ENCODE data around the gene FCHSD1.

FCHSD1 gene

GRCh38 chr5:141608046-141608445, 43.2 kb downstream of the FCHSD1 start:
- ATAC-seq: no peak
- TF ChIP-seq BACH2 (CRISPR knock-in tag; IDR thresholded peaks at IDR 0.05; ENCODE audit: borderline replicate concordance) (no peak), PPARA (CRISPR knock-in tag; IDR thresholded peaks at IDR 0.05; ENCODE audit: borderline replicate concordance) (no peak), ZC3H10 (CRISPR knock-in tag; IDR thresholded peaks at IDR 0.05) (no peak)

DNA sequence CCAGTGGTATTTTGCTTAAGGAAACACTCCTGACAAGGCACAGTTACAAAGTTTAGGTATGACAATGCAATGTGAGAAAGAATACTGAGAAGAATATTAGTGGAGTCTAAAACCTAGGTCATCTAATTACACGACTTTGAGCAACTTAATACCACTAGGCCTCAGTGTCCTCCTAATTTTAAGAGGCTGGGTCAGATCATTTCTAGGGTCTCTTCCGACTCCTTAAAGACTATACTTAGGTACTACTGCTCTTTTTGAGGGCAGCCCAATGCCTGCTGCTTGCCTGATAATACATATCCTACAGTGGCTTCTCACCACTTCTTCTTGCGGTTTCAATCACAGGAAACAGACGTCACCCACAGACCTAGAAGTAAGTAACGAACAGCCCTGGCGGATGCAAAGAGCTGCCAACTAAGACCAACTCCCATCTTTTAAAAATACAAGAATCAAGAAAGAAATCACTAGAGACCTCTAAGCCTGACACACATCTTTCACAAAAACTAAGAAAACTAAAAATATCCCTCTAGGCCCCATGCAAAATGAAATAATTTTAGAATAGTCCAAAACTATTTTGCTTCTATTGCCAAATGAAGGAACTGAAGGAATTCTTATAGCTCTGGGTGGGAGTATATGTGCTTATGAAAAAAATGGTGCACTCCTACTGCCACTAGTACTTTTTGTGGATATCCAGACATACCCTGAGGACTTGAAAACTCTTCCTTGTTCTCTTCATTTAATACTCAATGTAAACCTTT, 45.5 kb downstream of the FCHSD1 start:
- TF ChIP-seq ZNF565 (CRISPR knock-in tag; conservative IDR thresholded peaks at IDR 0.05; ENCODE audit: low read depth): no peak
- TF ChIP-seq BACH2 (CRISPR knock-in tag; IDR thresholded peaks at IDR 0.05; ENCODE audit: borderline replicate concordance): no peak
- no peak for TF ChIP-seq SNAI2 (CRISPR knock-in tag; IDR thresholded peaks at IDR 0.05)
- no peak for TF ChIP-seq TCF4 (CRISPR knock-in tag; IDR thresholded peaks at IDR 0.05; ENCODE audit: borderline replicate concordance)
- TF ChIP-seq ZNF70 (CRISPR knock-in tag; IDR thresholded peaks at IDR 0.05): no peak
- peak; percentile 12; the same call in 1 of the 3 replicates for ATAC-seq

GRCh38 chr5:141603923-141604717, 47.1 kb downstream of the FCHSD1 start:
- peak; percentile 95 for ATAC-seq
- TF ChIP-seq OSR1 (CRISPR knock-in tag; IDR thresholded peaks at IDR 0.05) (no peak), ESRRG (CRISPR knock-in tag; IDR thresholded peaks at IDR 0.05) (no peak), ZFP3 (CRISPR knock-in tag; IDR thresholded peaks at IDR 0.05) (no peak), PPARA (CRISPR knock-in tag; IDR thresholded peaks at IDR 0.05; ENCODE audit: borderline replicate concordance) (no peak), TCF4 (CRISPR knock-in tag; IDR thresholded peaks at IDR 0.05; ENCODE audit: borderline replicate concordance) (no peak), PATZ1 (CRISPR knock-in tag; IDR thresholded peaks at IDR 0.05; ENCODE audit: borderline replicate concordance) (no peak), ZC3H10 (CRISPR knock-in tag; IDR thresholded peaks at IDR 0.05) (no peak), ZNF565 (CRISPR knock-in tag; conservative IDR thresholded peaks at IDR 0.05; ENCODE audit: low read depth) (no peak), GLIS3 (CRISPR knock-in tag; IDR thresholded peaks at IDR 0.05) (no peak), CSDC2 (CRISPR knock-in tag; IDR thresholded peaks at IDR 0.05) (no peak), SNAI2 (CRISPR knock-in tag; IDR thresholded peaks at IDR 0.05) (no peak), ISL1 (CRISPR knock-in tag; IDR thresholded peaks at IDR 0.05) (no peak), BACH2 (CRISPR knock-in tag; IDR thresholded peaks at IDR 0.05; ENCODE audit: borderline replicate concordance) (no peak), ARNTL (CRISPR knock-in tag; IDR thresholded peaks at IDR 0.05; ENCODE audit: borderline replicate concordance, low read depth) (no peak)

DNA sequence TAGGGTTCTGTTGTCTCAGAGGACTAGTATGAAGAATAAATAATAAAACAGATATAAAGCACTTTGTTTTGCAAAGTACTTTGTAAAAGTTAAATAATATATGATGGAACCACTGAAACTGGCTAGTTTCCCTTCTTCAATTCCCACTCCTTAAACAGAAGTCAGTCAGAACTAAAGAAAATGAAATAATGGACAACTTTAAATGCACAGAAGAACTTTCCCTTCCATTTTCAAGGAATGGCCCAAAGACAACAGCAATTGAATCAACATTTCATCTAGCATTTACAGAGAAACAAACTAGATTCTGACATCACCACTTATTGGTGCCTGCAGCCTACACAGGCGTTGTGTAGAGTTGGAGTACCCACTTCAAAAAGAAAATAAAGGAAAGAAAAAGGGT, 48.6 kb downstream of the FCHSD1 start:
- ATAC-seq: no peak
- TF ChIP-seq OSR1 (CRISPR knock-in tag; IDR thresholded peaks at IDR 0.05) (no peak), ZNF8 (CRISPR knock-in tag; IDR thresholded peaks at IDR 0.05) (no peak), TCF4 (CRISPR knock-in tag; IDR thresholded peaks at IDR 0.05; ENCODE audit: borderline replicate concordance) (no peak), SNAI2 (CRISPR knock-in tag; IDR thresholded peaks at IDR 0.05) (no peak), PATZ1 (CRISPR knock-in tag; IDR thresholded peaks at IDR 0.05; ENCODE audit: borderline replicate concordance) (no peak), ZFP30 (CRISPR knock-in tag; IDR thresholded peaks at IDR 0.05) (no peak), RARB (CRISPR knock-in tag; IDR thresholded peaks at IDR 0.05) (no peak), ESRRG (CRISPR knock-in tag; IDR thresholded peaks at IDR 0.05) (no peak), BACH2 (CRISPR knock-in tag; IDR thresholded peaks at IDR 0.05; ENCODE audit: borderline replicate concordance) (no peak), ZNF565 (CRISPR knock-in tag; conservative IDR thresholded peaks at IDR 0.05; ENCODE audit: low read depth) (no peak), CSDC2 (CRISPR knock-in tag; IDR thresholded peaks at IDR 0.05) (no peak), ZC3H10 (CRISPR knock-in tag; IDR thresholded peaks at IDR 0.05) (no peak), ZFP3 (CRISPR knock-in tag; IDR thresholded peaks at IDR 0.05) (no peak), TOX (CRISPR knock-in tag; IDR thresholded peaks at IDR 0.05; ENCODE audit: borderline replicate concordance) (no peak), ZNF70 (CRISPR knock-in tag; IDR thresholded peaks at IDR 0.05) (no peak), GLIS3 (CRISPR knock-in tag; IDR thresholded peaks at IDR 0.05) (no peak), ISL1 (CRISPR knock-in tag; IDR thresholded peaks at IDR 0.05) (no peak)
- TF ChIP-seq, protein P1, sequence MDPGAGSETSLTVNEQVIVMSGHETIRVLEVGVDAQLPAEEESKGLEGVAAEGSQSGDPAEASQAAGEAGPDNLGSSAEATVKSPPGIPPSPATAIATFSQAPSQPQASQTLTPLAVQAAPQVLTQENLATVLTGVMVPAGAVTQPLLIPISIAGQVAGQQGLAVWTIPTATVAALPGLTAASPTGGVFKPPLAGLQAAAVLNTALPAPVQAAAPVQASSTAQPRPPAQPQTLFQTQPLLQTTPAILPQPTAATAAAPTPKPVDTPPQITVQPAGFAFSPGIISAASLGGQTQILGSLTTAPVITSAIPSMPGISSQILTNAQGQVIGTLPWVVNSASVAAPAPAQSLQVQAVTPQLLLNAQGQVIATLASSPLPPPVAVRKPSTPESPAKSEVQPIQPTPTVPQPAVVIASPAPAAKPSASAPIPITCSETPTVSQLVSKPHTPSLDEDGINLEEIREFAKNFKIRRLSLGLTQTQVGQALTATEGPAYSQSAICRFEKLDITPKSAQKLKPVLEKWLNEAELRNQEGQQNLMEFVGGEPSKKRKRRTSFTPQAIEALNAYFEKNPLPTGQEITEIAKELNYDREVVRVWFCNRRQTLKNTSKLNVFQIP (CRISPR knock-in tag; IDR thresholded peaks at IDR 0.05; ENCODE audit: borderline replicate concordance, low read depth): no peak
- TF ChIP-seq, protein P2, sequence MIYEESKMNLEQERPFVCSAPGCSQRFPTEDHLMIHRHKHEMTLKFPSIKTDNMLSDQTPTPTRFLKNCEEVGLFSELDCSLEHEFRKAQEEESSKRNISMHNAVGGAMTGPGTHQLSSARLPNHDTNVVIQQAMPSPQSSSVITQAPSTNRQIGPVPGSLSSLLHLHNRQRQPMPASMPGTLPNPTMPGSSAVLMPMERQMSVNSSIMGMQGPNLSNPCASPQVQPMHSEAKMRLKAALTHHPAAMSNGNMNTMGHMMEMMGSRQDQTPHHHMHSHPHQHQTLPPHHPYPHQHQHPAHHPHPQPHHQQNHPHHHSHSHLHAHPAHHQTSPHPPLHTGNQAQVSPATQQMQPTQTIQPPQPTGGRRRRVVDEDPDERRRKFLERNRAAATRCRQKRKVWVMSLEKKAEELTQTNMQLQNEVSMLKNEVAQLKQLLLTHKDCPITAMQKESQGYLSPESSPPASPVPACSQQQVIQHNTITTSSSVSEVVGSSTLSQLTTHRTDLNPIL (CRISPR knock-in tag; IDR thresholded peaks at IDR 0.05; ENCODE audit: low read depth): no peak
- TF ChIP-seq, protein P3, sequence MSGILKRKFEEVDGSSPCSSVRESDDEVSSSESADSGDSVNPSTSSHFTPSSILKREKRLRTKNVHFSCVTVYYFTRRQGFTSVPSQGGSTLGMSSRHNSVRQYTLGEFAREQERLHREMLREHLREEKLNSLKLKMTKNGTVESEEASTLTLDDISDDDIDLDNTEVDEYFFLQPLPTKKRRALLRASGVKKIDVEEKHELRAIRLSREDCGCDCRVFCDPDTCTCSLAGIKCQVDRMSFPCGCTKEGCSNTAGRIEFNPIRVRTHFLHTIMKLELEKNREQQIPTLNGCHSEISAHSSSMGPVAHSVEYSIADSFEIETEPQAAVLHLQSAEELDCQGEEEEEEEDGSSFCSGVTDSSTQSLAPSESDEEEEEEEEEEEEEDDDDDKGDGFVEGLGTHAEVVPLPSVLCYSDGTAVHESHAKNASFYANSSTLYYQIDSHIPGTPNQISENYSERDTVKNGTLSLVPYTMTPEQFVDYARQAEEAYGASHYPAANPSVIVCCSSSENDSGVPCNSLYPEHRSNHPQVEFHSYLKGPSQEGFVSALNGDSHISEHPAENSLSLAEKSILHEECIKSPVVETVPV (CRISPR knock-in tag; IDR thresholded peaks at IDR 0.05): no peak

Measured in SK-N-SH treated with all-trans-retinoic acid at 6 μM for 48 hours (cell line).